Bone marrow (tissue), 2 donors: ENCODE results near the gene SCAMP1.
A peak's percentile ranks its signal among the peaks of the same experiment; 100 is the strongest.
"Not testable (repeated sequence)": the region's sequence is repeated elsewhere in the genome, so short reads cannot be mapped to it uniquely, and the experiment has no call there.

ENCODE experiments used
- DNase-seq, 2 donors: peaks; one replicate each; lab custom pipeline; 2025; lab: John Stamatoyannopoulos, UW

Gene SCAMP1

GRCh38 chr5:78360924-78361630 lies 660 bp downstream of the SCAMP1 start:
- peak in 1 of 2 donors; percentile 38 for DNase-seq

- DNase-seq: peak in 1 of 2 donors; percentile 59
Measured at GRCh38 chr5:78361631-78361993, 1.2 kb downstream of the SCAMP1 start.

DNA sequence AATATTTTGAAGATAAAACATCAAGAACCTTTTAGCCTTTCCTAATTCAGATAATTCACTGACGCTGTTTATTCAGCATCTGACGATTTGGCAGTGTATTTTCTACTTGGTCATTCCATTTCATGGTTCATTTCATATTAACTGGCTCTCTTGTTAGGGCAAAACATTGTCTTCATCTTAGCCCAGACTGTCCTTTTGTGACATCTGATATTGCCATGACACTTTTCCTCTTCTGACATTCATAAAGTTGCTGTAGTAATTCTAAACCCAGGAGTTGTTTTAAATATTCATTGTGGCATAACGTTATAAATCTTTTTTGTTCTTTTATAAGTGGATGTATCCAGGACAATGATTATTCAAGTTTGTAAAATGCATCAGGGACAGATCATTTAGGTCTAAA lies 1.8 kb downstream of the SCAMP1 start:
- DNase-seq: no peak

DNA sequence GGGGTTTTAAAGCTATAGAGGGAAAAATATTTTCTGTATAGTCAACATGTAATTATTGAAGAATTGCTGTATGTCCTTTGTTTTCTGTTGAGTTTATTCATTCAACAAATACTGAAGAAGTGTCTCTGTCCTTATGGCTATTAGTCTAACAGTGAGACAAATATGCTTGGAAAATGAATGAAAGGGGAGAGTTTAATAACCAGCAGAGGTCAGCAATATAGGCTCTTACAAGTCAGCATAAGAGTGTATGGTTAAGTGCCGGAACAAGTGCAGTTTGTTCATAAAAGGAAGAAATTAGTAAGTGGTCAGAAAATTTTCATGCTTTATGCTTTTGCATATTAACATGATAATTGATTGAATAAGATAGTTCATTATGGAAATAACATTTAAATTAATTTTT lies 3.6 kb downstream of the SCAMP1 start:
- DNase-seq: no peak

DNA sequence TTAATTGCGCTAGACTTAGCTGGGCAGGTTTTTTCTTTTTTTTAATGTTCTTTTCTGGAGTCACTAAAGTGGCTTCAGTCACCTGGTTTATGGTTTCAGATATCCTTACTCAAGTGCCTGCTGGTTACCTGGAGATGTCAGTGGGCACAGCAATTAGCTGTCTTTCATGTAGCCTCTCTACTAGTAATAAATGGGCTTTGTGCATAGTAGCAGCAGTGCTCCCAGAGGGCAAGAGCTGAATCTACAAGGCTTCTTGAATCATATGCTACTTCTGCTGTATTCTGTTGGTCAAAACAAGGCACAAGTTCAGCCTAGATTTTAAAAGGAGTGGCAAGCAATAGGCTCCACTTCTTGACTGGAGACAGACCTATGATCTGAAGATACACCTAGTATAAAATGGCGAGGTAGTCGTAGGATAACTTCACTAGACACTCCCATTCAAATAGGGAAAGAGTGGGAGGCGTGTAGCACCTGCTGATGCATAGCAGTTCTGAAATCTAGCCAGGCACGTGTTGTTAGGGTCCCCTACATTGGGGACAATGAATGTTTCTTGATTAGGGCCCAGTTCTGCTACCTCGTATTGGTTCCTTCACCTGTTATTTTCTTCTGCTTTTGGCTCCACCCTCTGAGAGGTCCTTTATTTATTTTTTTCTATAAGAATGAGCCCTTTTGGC lies 7.0 kb downstream of the SCAMP1 start:
- no peak for DNase-seq

DNA sequence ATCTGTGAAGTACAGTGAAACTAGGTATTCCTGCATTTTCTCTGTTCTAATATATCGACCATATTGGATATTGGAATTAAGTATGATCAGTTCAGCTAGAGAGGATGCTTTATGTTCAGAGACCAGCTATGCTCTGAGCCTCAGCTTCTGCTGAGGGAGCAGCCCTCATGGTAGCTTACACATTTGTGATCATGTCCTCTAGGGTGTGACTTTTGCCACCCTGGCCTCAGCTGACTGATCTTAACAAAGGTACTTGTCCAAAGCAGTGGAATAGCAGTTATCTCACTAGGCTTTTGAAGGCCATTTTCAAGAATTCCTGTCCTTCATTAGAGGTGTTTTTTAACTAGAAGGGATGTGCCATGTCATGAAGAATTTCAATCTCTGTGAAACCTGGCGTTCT lies 9.3 kb downstream of the SCAMP1 start:
- DNase-seq: no peak

GRCh38 chr5:78373231-78373630 lies 12.8 kb downstream of the SCAMP1 start:
- no peak for DNase-seq

DNA sequence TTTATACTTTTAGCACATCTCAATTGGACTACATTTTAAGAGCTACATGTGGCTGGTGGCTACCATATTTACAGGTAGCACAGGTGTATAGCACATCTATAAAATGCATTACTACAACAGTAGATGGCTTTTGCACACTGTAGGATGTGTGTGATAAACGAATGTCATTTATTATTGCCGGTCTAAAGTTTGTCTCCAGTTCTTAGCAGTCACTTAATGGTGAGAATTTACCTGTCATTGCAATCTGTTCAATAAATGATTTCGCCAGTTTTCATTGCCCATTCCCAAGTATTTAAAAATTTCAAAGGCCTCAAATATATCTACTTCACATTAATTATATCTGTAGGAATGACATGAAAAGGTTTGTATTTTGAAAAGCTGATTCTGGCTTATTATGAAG lies 15.9 kb downstream of the SCAMP1 start:
- no peak for DNase-seq

GRCh38 chr5:78377056-78377717 lies 16.8 kb downstream of the SCAMP1 start:
- no peak for DNase-seq

DNA sequence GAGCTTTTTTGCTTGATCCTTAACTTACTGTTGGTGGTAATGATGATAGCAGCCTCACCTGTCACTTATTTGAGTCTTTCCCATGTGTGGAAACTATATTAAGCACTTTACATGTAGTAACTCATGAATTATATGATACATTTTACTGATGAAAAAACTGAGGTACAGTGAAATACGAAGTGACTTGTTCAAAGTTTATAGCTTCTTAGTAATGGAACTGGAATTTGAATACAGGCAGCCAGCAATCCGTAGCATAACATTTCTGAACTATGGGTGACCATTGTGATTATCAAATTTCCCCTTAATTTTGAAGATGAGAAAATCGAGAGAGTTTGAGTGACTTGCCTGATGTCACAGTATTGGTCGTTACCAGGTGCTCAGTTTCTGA lies 17.3 kb downstream of the SCAMP1 start:
- DNase-seq: no peak

GRCh38 chr5:78387468-78388153 lies 27.2 kb downstream of the SCAMP1 start:
- DNase-seq: no peak

DNA sequence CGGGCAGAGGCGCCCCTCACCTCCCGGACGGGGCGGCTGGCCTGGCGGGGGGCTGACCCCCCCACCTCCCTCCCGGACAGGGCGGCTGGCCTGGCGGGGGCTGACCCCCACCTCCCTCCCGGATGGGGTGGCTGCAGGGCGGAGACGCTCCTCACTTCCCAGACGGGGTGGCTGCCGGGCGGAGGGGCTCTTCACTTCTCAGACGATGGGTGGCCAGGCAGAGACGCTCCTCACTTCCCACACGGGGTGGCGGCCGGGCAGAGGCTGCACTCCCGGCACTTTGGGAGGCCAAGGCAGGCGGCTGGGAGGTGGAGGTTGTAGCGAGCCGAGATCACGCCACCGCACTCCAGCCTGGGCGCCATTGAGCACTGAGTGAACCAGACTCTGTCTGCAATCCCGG lies 30.9 kb downstream of the SCAMP1 start:
- not testable (repeated sequence) for DNase-seq

DNA sequence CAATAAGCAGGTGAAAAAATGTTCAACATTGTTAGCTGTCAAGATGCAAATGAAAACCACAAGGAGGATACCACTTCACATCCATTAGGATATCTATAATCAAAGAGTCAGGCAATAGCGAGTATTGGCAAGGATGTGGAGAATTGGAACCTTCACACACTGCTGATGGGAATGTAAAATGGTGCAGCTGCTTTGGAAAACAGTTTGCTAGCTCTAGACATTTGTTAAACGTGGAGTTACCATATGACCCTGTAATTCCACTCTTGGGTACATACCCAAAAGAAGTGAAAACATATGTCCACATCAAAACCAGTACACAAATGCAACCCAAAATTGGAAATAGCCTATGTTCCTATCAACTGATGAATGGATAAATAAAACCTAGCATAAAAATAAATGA lies 37.4 kb downstream of the SCAMP1 start:
- no peak for DNase-seq

DNA sequence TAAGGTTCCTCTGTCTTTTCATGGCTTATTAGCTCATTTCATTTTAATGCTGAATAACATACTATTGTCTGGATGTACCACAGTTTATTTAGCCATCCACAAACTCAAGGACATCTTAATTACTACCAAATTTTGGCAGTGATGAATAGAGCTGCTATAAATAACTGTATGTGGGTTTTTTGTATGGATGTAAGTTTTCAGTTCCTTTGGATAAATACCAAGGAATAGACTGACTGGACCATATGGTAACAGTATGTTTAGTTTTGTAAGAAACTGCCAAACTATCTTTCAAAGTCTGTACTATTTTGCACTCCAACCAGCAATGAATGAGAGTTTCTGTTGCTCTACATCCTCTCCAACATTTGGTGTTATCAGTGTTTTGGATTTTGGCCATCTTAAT lies 38.7 kb downstream of the SCAMP1 start:
- no peak for DNase-seq

DNA sequence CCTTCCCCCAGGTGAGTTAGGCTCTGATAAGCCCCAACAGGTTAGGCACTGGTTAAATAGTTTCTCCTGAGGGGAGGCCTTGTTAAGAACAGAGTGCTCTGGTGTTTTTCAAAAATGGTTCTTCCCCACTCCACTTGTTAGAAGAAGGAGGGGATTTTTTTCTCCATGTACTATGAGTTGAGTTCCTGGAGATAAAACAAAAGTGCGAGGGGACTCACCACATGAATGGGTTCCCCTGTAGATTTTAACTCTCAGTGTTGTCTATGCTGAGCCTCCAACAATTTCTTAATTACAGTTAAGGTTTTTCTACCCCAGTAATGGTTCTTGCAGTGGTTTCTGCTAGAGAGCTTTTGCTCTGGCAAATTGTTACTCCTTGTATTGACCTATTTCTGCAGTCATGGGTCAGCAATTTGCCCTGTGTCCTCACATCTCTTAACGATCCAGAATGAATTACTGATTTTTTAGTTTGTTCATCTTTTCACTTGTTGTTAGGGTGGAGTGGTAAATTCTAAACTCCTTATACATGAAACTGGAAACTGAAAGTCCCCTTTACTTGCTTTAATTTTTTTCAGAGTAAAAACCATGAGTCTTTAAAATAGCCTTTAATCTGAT lies 44.4 kb downstream of the SCAMP1 start:
- no peak for DNase-seq

- no peak for DNase-seq
Measured at GRCh38 chr5:78405829-78406750, 45.7 kb downstream of the SCAMP1 start.

DNA sequence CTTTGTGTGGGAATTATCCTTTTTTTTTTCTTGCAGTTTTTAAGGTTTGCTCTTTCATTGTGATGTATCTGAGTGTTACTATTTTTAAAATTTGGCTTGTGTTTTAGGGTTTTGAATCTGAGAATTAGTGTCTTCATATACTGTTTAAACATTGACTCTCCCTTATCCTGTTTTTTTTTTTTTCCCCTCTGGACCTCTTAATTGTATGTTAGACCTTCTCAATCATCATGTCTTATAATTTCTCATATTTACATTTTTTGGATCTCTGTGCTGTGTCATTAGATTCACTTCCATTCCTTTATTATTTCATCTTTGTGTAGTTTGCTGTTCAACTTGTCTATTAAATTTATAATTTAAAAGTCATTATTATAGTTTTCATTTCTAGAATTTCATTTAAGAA lies 47.0 kb downstream of the SCAMP1 start:
- no peak for DNase-seq

- no peak for DNase-seq
Measured at GRCh38 chr5:78411586-78411985, 51.2 kb downstream of the SCAMP1 start.

DNA sequence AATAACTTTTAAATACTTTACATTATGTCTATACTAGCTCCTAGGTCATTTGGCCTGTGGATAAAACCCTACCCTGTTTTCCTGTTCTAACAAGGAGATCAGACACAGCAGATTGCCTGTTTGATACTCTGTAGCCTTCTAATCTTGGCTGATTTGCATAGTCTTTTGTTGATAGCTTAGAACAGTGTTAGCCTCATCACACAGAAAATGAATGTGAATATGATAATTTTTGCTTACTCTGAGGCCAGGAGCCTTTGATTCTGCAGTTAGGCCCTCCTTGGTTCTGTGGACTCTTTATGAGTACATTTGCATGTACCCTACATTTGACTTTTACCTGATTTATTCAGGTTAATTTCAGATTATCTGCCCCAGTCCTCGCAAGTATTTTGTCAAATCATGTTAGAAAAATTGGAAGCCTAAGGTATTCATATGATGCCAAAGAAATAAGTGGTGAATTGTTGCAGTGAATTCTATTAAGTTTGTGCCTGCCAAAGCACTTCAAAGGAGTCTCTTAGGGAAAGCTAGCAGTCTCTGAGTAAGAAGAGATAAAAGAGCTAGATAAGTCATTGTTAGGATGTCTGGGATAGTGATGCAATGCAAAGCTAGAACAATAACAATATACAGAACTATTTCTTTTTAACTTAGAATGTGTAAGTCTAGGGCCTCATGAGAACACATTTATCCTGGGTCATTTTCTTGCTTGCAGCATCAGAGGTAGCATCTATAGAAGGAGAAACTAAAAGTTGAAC lies 56.4 kb downstream of the SCAMP1 start:
- no peak for DNase-seq

DNA sequence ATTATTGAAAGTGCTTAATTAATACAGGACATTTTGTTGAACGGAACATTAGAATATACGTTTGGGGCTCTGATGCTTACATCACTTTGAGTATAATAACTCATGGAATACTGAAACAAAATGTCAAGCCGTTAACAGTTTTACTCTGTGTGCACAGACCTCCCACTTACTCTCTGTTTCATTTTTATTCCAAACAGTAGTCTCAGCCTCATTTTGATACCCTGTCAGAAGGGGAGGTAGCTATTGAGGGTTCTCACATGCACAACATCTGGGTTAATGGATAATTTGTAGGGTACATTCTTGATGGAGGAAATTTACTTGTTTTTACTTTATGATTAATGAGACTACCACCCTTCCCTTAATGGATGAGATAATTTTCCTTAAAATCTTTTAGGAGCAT lies 59.0 kb downstream of the SCAMP1 start:
- DNase-seq: no peak

GRCh38 chr5:78420548-78420947 lies 60.1 kb downstream of the SCAMP1 start:
- no peak for DNase-seq
